ACHN (cell line): ENCODE data around the gene NDC80.
"Not testable (repeated sequence)": the region's sequence is repeated elsewhere in the genome, so short reads cannot be mapped to it uniquely, and the experiment has no call there.

Source experiments
- DNase-seq: peaks from one replicate; pipeline ENCODE4 v3.0.0-alpha.2; 2015
- in situ Hi-C: cut with HindIII; loops from 2 replicates; pipeline ENCODE4 v1.10.0; 2017; ENCODE audit warnings: low sequenced_read_pairs, low pct_ligation_motif_present, low pct_unique_long_range_greater_than_20kb

Gene NDC80

DNA sequence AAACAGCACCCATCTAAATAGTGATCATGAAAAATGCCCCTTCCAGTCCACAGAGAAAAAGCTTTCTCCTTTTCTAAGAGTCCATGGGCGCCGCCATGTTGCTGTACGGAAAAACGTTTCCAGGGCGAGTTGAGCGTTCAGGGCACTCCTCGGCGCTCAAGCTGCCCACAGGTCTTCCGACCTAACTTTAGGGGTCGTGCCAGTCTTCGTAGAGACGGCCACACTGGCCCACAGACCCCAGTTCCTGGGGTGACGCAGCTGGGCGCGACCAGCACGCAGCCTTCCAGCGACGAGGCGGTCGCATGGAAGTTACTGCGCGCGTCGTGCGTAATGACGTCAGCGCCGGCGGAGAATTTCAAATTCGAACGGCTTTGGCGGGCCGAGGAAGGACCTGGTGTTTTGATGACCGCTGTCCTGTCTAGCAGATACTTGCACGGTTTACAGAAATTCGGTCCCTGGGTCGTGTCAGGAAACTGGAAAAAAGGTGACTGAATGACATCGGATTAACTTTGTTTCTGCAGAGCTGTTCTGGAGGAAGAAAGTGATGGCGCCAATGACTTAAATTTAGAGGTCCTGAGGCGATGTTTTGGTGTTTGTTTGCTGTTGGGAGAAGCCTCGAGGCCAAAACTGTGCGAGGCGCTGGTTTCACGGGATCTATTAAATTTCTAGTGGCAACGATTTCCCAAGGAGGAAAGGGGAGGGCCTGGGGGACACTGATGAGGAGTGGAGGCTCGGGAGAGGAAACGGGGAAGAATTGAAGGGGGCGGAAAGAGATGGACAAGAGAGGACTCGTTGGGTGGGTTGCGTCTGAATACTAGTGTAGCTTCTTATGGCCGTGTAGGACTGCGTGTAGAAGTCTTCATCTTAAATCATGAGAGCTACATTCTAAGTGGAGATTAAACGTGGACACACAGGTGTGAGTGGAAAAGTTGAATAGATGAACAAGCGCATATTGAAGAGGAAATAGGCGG lies at the start of gene NDC80, which contains the start of gene METTL4:
Gene NDC80, plus strand, starts transcription at position 358 of the 971 bp plus-strand sequence. CDS start 1,429 bp downstream, outside the sequence.
Gene METTL4, minus strand, starts transcription at position 306 of the 971 bp plus-strand sequence. CDS start 4,289 bp downstream, outside the sequence.
- DNase-seq, result peak; percentile 84
- in situ Hi-C loops, result no loop called here

- in situ Hi-C loops, result no loop called here
- DNase-seq, result no peak
These were observed 49.2 kb upstream of the NDC80 start for GRCh38 chr18:2522112-2522511.

GRCh38 chr18:2524794-2525198 lies 46.6 kb upstream of the NDC80 start:
- DNase-seq, in situ Hi-C loops: not testable (repeated sequence)

GRCh38 chr18:2526329-2526728 lies 45.0 kb upstream of the NDC80 start:
- in situ Hi-C loops, result no loop called here

GRCh38 chr18:2529154-2529553 lies 42.2 kb upstream of the NDC80 start:
- in situ Hi-C loops, result no loop called here
- peak; percentile 39 for DNase-seq

More at GRCh38 chr18:2526329-2526728, 45.0 kb upstream of the NDC80 start:
- DNase-seq, result no peak

DNA sequence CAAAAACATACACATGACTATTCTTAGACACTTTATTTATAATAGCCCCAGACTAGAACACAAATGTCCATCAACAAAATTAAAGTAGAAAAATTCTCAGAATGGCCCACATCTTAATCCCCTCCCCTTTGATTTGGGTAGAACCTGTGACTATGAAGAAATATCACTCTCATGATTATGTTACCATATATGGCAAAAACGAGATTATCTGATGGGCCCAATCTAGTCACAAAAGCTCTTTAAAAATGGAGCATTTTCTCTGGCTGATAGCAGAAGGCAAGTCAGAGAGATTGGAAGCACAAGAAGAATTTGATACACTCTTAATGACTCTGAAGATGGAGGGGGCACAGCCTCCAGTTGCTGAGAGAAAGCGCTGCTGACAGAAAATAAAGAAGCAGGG lies 39.6 kb upstream of the NDC80 start:
- in situ Hi-C loops, result no loop called here
- DNase-seq, result no peak

DNA sequence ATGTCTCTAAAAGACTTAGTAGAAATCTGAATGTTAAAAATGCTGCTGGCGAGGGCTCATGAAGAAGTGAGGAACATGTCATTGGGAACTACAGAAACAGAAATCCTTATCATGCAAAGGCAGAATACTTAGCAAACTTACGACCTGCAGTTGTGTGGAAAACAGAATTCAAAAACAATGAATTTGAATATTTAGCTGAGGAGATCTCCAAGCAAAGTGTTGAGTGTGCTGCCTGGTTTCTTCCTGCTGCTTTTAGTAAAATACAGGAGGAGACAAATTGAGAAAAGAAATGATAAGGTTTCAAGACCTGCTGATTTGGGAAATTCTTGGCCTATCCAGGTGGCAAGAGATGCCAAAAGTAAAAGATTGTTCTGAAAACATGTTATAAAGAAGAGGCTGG lies 38.6 kb upstream of the NDC80 start:
- in situ Hi-C loops, result no loop called here
- no peak for DNase-seq

DNA sequence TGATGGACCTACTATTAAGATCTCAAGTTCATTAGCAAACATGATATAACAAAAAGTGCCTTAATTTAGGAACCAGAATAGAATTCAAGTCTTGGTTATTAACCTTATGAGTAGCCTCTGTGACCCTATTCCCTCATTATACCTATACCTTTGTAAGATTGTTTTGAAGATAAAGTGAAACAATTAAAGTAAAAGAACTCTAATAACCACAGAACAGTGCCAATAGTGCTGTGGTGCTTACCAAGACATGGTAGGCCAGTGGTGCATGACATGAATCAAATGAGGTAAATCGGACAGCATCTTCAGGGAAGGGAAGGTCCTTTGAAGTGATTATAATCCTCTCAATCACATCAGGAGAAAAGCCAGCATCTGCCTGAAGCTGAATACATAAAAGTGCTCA lies 36.5 kb upstream of the NDC80 start:
- no peak for DNase-seq
- in situ Hi-C loops, result no loop called here

DNA sequence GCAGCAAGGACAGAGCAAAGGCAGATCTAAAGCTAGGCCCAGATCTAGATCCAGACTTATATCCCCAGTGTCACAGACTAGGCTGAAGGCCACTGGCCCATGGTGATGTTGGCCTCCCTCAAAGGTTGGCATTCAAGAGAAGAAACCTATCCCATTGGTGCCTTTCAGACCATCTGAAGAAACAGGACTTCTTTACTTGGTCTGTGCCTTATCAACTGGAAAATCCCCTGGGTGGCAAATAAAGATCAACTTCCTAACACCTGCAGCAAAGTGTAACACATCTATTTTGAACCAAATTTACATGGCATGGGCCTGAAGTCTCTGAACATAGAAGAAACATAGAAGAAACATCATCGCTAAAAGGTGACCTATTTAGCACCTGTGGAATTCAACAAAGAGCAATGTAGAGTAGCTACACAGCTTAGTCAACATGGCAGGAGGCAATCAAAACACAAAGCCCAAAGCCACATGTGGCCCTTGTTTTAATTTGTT lies 35.9 kb upstream of the NDC80 start:
- in situ Hi-C loops, result no loop called here
- DNase-seq, result no peak

DNA sequence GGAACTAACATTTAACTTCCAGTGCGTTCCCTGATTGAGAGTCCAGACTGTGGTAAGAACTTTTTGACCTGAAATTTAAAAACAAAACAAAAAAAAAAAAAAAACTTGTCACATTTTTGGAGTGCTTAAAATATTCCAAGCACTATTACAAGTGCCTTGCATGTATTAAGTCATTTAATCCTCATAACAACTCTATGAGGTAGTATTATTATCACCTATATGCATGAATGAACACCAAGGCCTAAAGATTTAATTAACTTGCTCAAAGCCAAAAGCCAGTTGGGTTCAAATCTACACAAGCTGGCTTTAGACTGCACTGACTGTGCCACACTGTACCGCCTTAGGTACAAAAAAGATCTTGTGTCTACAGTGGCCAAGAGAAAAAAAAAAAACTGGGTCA lies 35.3 kb upstream of the NDC80 start:
- no peak for DNase-seq
- in situ Hi-C loops, result no loop called here

DNA sequence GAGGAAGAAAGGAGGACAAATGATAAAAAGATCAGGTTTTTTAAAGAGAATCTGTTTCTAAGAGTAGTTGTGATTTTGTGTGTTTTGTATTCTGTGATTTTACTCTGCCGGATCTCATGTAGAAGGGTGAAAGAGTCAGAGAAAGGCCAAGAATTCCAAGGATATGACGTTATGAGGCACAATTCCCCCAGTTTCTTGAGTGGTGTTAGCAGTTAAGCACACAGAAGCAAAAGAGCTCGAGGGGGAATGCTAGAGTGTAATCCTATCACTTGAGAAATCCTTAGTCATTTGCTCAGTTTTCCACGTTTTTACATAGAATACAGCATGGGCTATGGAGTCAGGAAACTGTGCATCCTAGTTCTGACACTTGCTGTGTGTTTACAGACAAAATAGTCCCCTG lies 34.9 kb upstream of the NDC80 start:
- DNase-seq, result no peak
- in situ Hi-C loops, result no loop called here

DNA sequence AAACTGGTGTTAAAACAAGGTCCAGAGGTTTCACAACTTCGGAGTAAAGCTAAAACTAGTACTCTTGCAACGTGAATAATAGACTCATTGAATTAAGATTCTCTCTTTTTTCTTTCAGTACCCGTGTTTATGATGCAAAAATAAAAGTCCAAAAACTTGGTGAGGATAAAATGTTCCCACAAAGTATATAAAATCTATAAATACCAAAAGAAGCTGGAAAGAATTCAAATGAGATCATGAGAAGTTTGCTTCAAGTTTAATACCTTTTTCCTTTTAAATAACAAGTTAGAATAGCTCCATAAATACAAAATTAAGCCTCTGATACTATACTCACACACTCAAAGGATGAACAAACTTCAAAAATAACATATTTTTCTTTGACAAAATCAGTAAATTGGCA lies 34.1 kb upstream of the NDC80 start:
- in situ Hi-C loops, result no loop called here
- DNase-seq, result no peak

GRCh38 chr18:2538236-2538635 lies 33.1 kb upstream of the NDC80 start:
- in situ Hi-C loops, result no loop called here
- DNase-seq, result no peak

DNA sequence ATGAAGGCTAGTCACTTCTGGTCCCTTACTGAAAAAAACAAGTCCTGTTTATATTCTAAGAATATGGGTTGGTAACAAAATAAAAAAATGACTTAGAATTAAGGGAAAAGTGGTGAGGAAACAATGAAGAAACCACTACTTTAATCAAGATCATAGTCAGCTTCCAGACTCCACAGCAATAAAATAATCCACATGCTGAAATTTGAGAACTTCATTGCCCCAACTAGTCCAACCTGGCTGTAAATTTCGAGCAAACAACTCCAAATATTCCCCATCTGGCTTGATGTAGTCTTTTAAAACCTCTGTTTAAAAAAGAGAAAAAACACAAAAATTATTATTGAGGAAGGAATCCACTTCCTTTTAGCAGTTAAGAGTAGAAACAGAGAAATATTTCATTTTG lies 32.5 kb upstream of the NDC80 start:
- in situ Hi-C loops, result no loop called here
- DNase-seq, result no peak

DNA sequence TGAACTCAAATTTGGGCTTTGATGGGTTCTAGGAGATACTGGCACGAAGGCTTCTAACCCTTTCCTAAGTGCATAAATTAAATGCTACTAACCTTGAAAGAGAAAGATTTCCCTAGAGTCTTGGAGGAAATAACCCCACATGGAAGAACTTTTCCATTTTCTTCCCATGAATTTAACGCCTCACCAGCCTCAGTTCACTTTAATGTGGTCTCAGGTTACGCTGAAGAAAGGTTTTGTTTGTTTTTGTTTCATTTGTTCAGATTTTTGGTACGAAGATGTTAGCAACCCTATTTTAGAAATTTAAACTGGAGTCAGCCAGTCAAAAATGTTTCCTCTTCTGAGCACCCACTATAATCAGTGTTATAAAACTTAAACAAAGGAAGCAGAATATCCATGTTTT lies 30.8 kb upstream of the NDC80 start:
- in situ Hi-C loops, result no loop called here
- no peak for DNase-seq

GRCh38 chr18:2541925-2542563 lies 29.3 kb upstream of the NDC80 start:
- DNase-seq, result peak; percentile 45
- in situ Hi-C loops, result not testable (repeated sequence)

DNA sequence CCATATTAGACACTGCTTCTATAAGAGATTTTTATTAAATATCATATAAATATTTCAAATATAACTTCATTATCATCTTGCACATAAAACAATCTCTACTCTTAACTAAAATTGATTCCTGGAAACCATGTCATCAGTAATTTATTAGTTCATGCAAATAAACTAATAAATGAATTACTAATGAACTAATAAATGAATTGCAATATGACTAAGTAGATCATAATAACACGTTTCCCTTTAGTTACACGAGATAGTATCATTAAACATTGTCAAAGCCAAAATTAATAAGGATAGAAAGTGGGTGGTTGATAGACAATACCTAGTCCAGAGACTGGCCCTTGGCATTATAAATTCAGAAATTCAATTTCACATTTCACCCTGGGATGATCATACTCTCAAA lies 26.2 kb upstream of the NDC80 start:
- in situ Hi-C loops, result no loop called here
- DNase-seq, result no peak

DNA sequence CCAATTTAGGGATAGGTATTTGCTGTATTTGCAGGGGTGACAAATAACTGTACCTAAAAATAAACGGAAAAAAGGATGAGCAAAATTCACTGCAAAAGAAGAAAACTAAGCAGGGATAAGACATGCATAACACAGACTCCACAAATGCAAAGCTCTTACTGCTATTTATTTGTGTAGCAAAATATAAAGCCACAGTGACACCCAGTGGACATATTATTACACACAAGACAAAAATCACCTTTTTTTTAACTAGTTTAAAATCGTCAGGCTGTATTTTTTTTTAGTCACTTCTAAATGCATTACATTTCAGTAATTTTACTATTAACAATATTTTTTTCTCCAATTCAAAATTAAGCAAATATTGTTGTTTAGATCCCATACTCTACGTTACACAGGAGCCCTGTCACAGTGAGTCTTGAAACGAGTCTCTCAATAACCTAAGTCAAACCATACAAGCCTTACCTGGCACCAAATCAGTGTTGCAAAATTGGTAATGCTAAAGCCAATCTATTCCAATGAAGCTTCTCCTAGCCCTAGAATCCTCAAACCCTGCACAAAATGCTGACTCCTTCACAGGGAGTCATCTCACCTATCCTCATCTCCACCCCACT lies 23.8 kb upstream of the NDC80 start:
- peak; percentile 46 for DNase-seq
- in situ Hi-C loops, result no loop called here

- in situ Hi-C loops, result no loop called here
These were observed 21.9 kb upstream of the NDC80 start for GRCh38 chr18:2549462-2549861.

More at GRCh38 chr18:2549462-2549861, 21.9 kb upstream of the NDC80 start:
- DNase-seq, result no peak
